Measurements from ENCODE around the gene GUK1. TPM values are rescaled to one million over a fixed set of nuclear protein-coding genes. Genes with fewer than 3 reads are reported as not detected.

The GUK1 gene
- total RNA-seq, 4 donors from 2014 or later = 124 to 406 (median 289) TPM

DNA sequence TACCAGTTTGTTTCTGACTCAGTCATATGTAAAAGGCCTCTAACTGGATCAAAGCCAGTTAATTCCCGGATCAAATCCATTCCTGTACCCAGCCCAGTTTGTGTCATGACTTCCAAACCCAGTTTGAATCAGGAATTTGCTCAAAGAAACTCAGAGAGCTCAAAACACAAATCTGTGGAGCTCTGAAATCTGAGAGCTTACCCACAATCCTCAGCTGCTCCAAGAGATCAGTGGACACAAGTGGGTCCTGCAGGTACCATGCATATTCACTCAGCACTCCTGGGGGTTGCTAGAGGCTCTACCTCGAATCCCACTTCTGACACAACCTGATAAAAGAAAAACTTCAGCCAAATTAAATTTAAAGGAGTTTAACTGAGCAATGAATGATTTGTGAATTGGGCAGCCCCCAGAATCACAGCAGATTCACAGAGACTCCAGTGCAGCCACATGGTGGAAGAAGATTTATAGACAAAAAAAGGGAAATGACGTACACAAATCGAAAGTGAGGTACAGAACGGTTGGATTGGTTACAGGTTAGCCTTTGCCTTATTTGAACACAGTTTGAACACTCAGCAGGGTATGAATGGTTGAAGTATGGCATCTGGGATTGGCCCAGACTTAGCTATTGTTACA is 19.1 kb upstream of the GUK1 start:
- H3K27ac ChIP-seq = no peak overlapping the region

GRCh38 chr1:228122921-228123441 is 17.1 kb upstream of the GUK1 start:
- intact Hi-C loops (cut with DNase I; ENCODE audit: low total_unique reads) = no loop called here
- Histone ChIP-seq H3K36me3 (no peaks in the 10 kb centered on the region), H3K27ac (no peak overlapping the region), H3K27me3 (no peaks in the 10 kb centered on the region), H3K4me1 (no peaks in the 10 kb centered on the region), H3K9me3 (no peaks in the 10 kb centered on the region), H3K4me3 (no peak overlapping the region)
- no peak for TF ChIP-seq CTCF (IDR thresholded peaks at IDR 0.05)
- no peak for TF ChIP-seq POLR2A (IDR thresholded peaks at IDR 0.05)
- DNase-seq = no peak

More for the DNA sequence above, 19.1 kb upstream of the GUK1 start:
- Histone ChIP-seq H3K4me3 (no peak overlapping the region), H3K27me3 (no peaks in the 10 kb centered on the region), H3K36me3 (no peaks in the 10 kb centered on the region), H3K4me1 (no peaks in the 10 kb centered on the region), H3K9me3 (no peaks in the 10 kb centered on the region)
- no peak for DNase-seq
- no peak for TF ChIP-seq POLR2A (IDR thresholded peaks at IDR 0.05)
- TF ChIP-seq CTCF (IDR thresholded peaks at IDR 0.05) = no peak
- intact Hi-C loops (cut with DNase I; ENCODE audit: low total_unique reads) = no loop called here

GRCh38 chr1:228123505-228123904 is 16.6 kb upstream of the GUK1 start:
- TF ChIP-seq POLR2A (IDR thresholded peaks at IDR 0.05) (no peak), CTCF (IDR thresholded peaks at IDR 0.05) (no peak)
- no peaks in the 10 kb centered on the region for H3K27me3 ChIP-seq
- intact Hi-C loops (cut with DNase I; ENCODE audit: low total_unique reads) = no loop called here

GRCh38 chr1:228125185-228125584 is 14.9 kb upstream of the GUK1 start:
- H3K4me1 ChIP-seq = no peaks in the 10 kb centered on the region
- no peak overlapping the region for H3K27ac ChIP-seq
- no peaks in the 10 kb centered on the region for H3K27me3 ChIP-seq
- H3K4me3 ChIP-seq = no peak overlapping the region
- H3K9me3 ChIP-seq = no peaks in the 10 kb centered on the region
- intact Hi-C loops (cut with DNase I; ENCODE audit: low total_unique reads) = no loop called here
- no peak for DNase-seq
- no peaks in the 10 kb centered on the region for H3K36me3 ChIP-seq
- no peak for TF ChIP-seq POLR2A (IDR thresholded peaks at IDR 0.05)
- TF ChIP-seq CTCF (IDR thresholded peaks at IDR 0.05) = no peak

More at GRCh38 chr1:228123505-228123904, 16.6 kb upstream of the GUK1 start:
- H3K4me3 ChIP-seq = no peak overlapping the region
- no peaks in the 10 kb centered on the region for H3K4me1 ChIP-seq
- H3K36me3 ChIP-seq = no peaks in the 10 kb centered on the region
- no peak for DNase-seq
- no peak overlapping the region for H3K27ac ChIP-seq
- no peaks in the 10 kb centered on the region for H3K9me3 ChIP-seq

- TF ChIP-seq CTCF (IDR thresholded peaks at IDR 0.05) (no peak), POLR2A (IDR thresholded peaks at IDR 0.05) (no peak)
- Histone ChIP-seq H3K27ac (no peak overlapping the region), H3K36me3 (no peaks in the 10 kb centered on the region), H3K4me3 (no peak overlapping the region), H3K27me3 (no peaks in the 10 kb centered on the region), H3K9me3 (no peaks in the 10 kb centered on the region), H3K4me1 (no peaks in the 10 kb centered on the region)
- no peak for DNase-seq
- intact Hi-C loops (cut with DNase I; ENCODE audit: low total_unique reads) = no loop called here
These were observed 8.3 kb upstream of the GUK1 start for GRCh38 chr1:228131766-228132165.

Data from uterus (tissue), 4 donors.